Endothelial cell of umbilical vein (primary cell): ENCODE data around the gene PGS1. TPM values are rescaled to one million over a fixed set of nuclear protein-coding genes. Genes with fewer than 3 reads are reported as not detected.
A peak's percentile ranks its signal among the peaks of the same experiment; 100 is the strongest.

Experiments
- BruUV-seq: library from RNA; stranded (reverse); fragments of 400-500 nt; replicated peaks from 2 replicates; lab custom pipeline; 2021; lab: Mats Ljungman, UMichigan
- CTCF ChIA-PET: fragments of 300-600, 350-600 bp; sonication (Branson Sonifier 250); formaldehyde crosslinking; loops from one replicate; lab custom pipeline; 2021; ENCODE audit warnings: antibody characterized with exemption, inconsistent platforms; lab: Charles Lee
- POLR2A ChIA-PET: fragments of 300-600, 350-600 bp; sonication (Branson Sonifier 250); formaldehyde crosslinking; loops from one replicate; lab custom pipeline; 2021; ENCODE audit warnings: antibody characterized with exemption, inconsistent platforms; lab: Charles Lee
- DNase-seq: peaks from one replicate; pipeline ENCODE4 v3.0.0-alpha.2; 2011; ENCODE audit warnings: low read depth, low spot score
- FAIRE-seq: peaks from 2 replicates; lab custom pipeline; 2011; peaks lifted over from hg19 to GRCh38; lab: Jason Lieb, UNC
- H2AFZ ChIP-seq: 2 replicates; pipeline ENCODE4 v1.6.0; 2012; ENCODE audit warnings: low read depth, low read length, control low read depth, inconsistent platforms
- H3K27ac ChIP-seq: 2 replicates; pipeline ENCODE4 v1.5.1; 2011; ENCODE audit warnings: low read depth, mild to moderate bottlenecking, control low read depth, low read length, moderate library complexity; ENCODE audit not compliant: insufficient read depth
- H3K27me3 ChIP-seq, 2 experiments: 2 replicates each; pipeline versions ENCODE4 v1.6.0 to v1.6.1; 2011; ENCODE audit warnings: low read length in 2 of 2, mixed read lengths in 1 of 2; ENCODE audit not compliant: control insufficient read depth in 2 of 2, insufficient read depth in 2 of 2
- H3K36me3 ChIP-seq, 2 experiments: 2 replicates in 1 of 2; 3 replicates in 1 of 2; pipeline ENCODE4 v1.5.1; 2011; ENCODE audit warnings: low read length in 2 of 2, mild to moderate bottlenecking in 1 of 2, moderate library complexity in 1 of 2; ENCODE audit not compliant: control insufficient read depth in 2 of 2, insufficient read depth in 2 of 2; ENCODE audit errors: extremely low read depth in 1 of 2
- H3K4me1 ChIP-seq: 3 replicates; pipeline ENCODE4 v1.5.1; 2011; ENCODE audit warnings: mild to moderate bottlenecking, low read length; ENCODE audit not compliant: control insufficient read depth, insufficient read depth; ENCODE audit errors: extremely low read depth
- H3K4me2 ChIP-seq: 2 replicates; pipeline ENCODE4 v1.6.1; 2011; ENCODE audit warnings: low read length, control low read depth, mixed read lengths; ENCODE audit not compliant: insufficient read depth
- H3K4me3 ChIP-seq, 3 experiments: fragments of 200-600 bp in 1 of 3; sonication (generic), shearing (Covaris generic) in 1 of 3; replicated peaks in 1 of 3; 2 replicates each; pipeline ENCODE4 v1.5.1; 2011 to 2016; ENCODE audit warnings: control low read depth in 3 of 3, low read length in 3 of 3, mild to moderate bottlenecking in 2 of 3, inconsistent platforms in 1 of 3, low read depth in 1 of 3, moderate library complexity in 1 of 3; ENCODE audit not compliant: insufficient read depth in 1 of 3
- H3K79me2 ChIP-seq: 2 replicates; pipeline ENCODE4 v1.6.0; 2012; ENCODE audit warnings: low read length, inconsistent platforms; ENCODE audit not compliant: control insufficient read depth, insufficient read depth
- H3K9ac ChIP-seq: replicated peaks from 2 replicates; pipeline ENCODE3; 2011; ENCODE audit warnings: low read length, control low read depth; ENCODE audit not compliant: insufficient read depth; ENCODE audit errors: extremely low read depth
- H3K9me1 ChIP-seq: replicated peaks from 3 replicates; pipeline ENCODE4 v1.6.0; 2011; ENCODE audit warnings: mild to moderate bottlenecking, low read length; ENCODE audit not compliant: control insufficient read depth, insufficient read depth; ENCODE audit errors: extremely low read depth
- H3K9me3 ChIP-seq: replicated peaks from 2 replicates; pipeline ENCODE4 v1.5.1; 2012; ENCODE audit warnings: low read length, inconsistent platforms; ENCODE audit not compliant: control insufficient read depth, insufficient read depth
- H4K20me1 ChIP-seq: replicated peaks from 2 replicates; pipeline ENCODE3; 2011; ENCODE audit warnings: mild to moderate bottlenecking, low read length; ENCODE audit not compliant: control insufficient read depth, insufficient read depth; ENCODE audit errors: extremely low read depth
- GATA2 ChIP-seq: IDR thresholded peaks from 2 replicates; pipeline ENCODE4 v1.7.0; 2011; ENCODE audit warnings: low read depth, mild to moderate bottlenecking, moderate library complexity, mixed read lengths, low read length; ENCODE audit not compliant: insufficient read length, insufficient read depth
- POLR2A ChIP-seq: IDR thresholded peaks from 2 replicates; pipeline ENCODE4 v1.6.1; 2012; ENCODE audit warnings: low read depth, mild to moderate bottlenecking, control low read depth, low read length
- POLR2AphosphoS5 ChIP-seq: IDR thresholded peaks from 2 replicates; pipeline ENCODE4 v1.6.1; 2012; ENCODE audit warnings: low read depth, mild to moderate bottlenecking, control low read depth, low read length, moderate library complexity; ENCODE audit not compliant: insufficient read depth
- dilution Hi-C: fragments of 300-500 bp; cut with MboI; formaldehyde crosslinking; loops from one replicate; pipeline ENCODE4 v1.15.0; 2019; ENCODE audit warnings: low sequenced_read_pairs; ENCODE audit not compliant: extremely low pct_ligation_motif_present
- intact Hi-C: fragments of 100-400 bp; cut with micrococcal nuclease; formaldehyde crosslinking; loops from one replicate; pipeline ENCODE4 v1.10.0; 2022
- polyA plus RNA-seq, 4 experiments: library from polyadenylated mRNA; depleted of rRNA in 3 of 4; stranded (reverse) in 3 of 4; unstranded in 1 of 4; fragments of >200 nt; gene quantifications; 2 replicates each; pipeline versions ENCODE4 v1.2.1 to v1.2.3, GENCODE V29; 2011 to 2012; ENCODE audit warnings: missing spikeins in 1 of 4
- total RNA-seq: library from RNA; stranded (reverse); gene quantifications from 2 replicates; pipeline ENCODE4 v1.2.3, GENCODE V29; 2021
- TF ChIP-seq, protein P1 (sequence below): IDR thresholded peaks from 2 replicates; pipeline ENCODE4 v1.6.1; 2011; ENCODE audit not compliant: insufficient read depth, insufficient read length
- TF ChIP-seq, protein P2 (sequence below), 2 donors: IDR thresholded peaks; 1 replicate in 1 of 2; 2 replicates in 1 of 2; pipeline ENCODE4 v1.5.1; 2011; ENCODE audit warnings: low read length in 2 of 2, mild to moderate bottlenecking in 2 of 2, moderate library complexity in 2 of 2, control low read depth in 1 of 2, inconsistent platforms in 1 of 2, low read depth in 1 of 2; ENCODE audit not compliant: insufficient read depth in 1 of 2; ENCODE audit errors: extremely low read depth in 1 of 2

Gene PGS1
- total and polyA plus RNA-seq, 2 donors (not counting 3 experiments of a cell fraction or from before 2014, with no cell fraction given), result 50.8 to 66.0 TPM

DNA sequence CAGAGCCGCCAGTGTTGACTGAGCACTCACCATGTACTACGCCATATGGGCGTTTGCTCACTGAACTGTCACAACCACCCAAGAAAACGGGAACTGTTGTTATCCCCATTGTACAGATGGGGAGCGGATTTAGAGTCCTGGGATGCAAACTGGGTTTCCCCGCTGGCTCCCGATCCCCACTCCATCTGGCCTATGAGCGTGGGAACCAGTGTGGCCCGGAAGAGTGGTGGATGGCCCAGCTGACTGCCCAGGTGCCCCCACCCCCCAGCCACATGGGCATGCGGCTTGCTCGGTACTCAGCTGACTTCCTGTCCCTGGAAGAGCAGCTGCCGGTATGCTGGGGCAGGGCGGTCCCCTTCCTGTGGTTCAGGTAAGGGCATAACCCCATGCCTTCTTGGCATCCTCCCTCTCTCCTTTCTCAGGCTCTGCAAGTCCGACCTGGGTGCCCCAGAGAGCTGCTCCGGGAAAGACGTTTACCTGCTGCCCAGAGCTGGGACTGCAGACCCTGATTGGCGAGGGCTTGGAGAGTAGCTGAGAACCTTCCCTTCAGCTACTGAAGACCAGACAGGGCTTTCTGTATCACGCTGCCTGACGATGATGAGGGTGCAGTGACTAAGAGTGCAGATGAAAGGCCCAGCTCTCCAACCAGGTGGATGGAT, 34.8 kb upstream of the PGS1 start:
- Histone ChIP-seq H3K36me3 (no peaks in the 10 kb centered on the region), H4K20me1 (no peaks in the 10 kb centered on the region), H3K9ac (no peak overlapping the region), H3K9me1 (no peaks in the 10 kb centered on the region), H3K27ac (peak overlapping the region; percentile 82), H2AFZ (no peak overlapping the region), H3K27me3 (no peaks in the 10 kb centered on the region), H3K4me1 (peaks cover 36% of the 10 kb centered on the region), H3K9me3 (no peaks in the 10 kb centered on the region), H3K79me2 (no peaks in the 10 kb centered on the region), H3K4me2 (no peak overlapping the region), H3K4me3 (no peak overlapping the region)
- peak; percentile 21 for FAIRE-seq
- ChIA-PET CTCF (interaction anchor here (0.7 to 4.3 kb wide), 6 partner anchors 17 to 1841 kb away, joined by 3 to 27 read pairs (median 4); partner anchors contain the start of gene SOCS3), POLR2A (interaction anchor here (0.6 to 1.5 kb wide), 2 partner anchors 16 to 385 kb away, joined by 4 to 6 read pairs; partner anchors contain the start of genes SOCS3 and TNRC6C)
- intact Hi-C loops, result loop anchor here (1.0 to 2.0 kb wide), 2 partner anchors 19 to 31 kb away; no protein-coding TSS in a partner anchor
- BruUV-seq, result no TSS peak
- no peak for DNase-seq
- TF ChIP-seq, protein P1, sequence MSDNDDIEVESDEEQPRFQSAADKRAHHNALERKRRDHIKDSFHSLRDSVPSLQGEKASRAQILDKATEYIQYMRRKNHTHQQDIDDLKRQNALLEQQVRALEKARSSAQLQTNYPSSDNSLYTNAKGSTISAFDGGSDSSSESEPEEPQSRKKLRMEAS, result no peak
- TF ChIP-seq POLR2AphosphoS5, result no peak
- TF ChIP-seq, protein P2, sequence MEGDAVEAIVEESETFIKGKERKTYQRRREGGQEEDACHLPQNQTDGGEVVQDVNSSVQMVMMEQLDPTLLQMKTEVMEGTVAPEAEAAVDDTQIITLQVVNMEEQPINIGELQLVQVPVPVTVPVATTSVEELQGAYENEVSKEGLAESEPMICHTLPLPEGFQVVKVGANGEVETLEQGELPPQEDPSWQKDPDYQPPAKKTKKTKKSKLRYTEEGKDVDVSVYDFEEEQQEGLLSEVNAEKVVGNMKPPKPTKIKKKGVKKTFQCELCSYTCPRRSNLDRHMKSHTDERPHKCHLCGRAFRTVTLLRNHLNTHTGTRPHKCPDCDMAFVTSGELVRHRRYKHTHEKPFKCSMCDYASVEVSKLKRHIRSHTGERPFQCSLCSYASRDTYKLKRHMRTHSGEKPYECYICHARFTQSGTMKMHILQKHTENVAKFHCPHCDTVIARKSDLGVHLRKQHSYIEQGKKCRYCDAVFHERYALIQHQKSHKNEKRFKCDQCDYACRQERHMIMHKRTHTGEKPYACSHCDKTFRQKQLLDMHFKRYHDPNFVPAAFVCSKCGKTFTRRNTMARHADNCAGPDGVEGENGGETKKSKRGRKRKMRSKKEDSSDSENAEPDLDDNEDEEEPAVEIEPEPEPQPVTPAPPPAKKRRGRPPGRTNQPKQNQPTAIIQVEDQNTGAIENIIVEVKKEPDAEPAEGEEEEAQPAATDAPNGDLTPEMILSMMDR (IDR thresholded peaks at IDR 0.05; ENCODE audit: extremely low read depth in 1 of 2, insufficient read depth in 1 of 2, low read depth in 1 of 2, low read length in 2 of 2), result no peak
- TF ChIP-seq POLR2A, result no peak
- no peak for TF ChIP-seq GATA2
- dilution Hi-C loops, result no loop called here
